ENCODE results near the gene ABCA6. TPM values are rescaled to one million over a fixed set of nuclear protein-coding genes. Genes with fewer than 3 reads are reported as not detected.
"Not testable (repeated sequence)": the region's sequence is repeated elsewhere in the genome, so short reads cannot be mapped to it uniquely, and the experiment has no call there.

The ABCA6 gene
- polyA plus RNA-seq, 2 of the 4 experiments (the other 2 are of a cell fraction), result 0.05 TPM; not detected in 1

DNA sequence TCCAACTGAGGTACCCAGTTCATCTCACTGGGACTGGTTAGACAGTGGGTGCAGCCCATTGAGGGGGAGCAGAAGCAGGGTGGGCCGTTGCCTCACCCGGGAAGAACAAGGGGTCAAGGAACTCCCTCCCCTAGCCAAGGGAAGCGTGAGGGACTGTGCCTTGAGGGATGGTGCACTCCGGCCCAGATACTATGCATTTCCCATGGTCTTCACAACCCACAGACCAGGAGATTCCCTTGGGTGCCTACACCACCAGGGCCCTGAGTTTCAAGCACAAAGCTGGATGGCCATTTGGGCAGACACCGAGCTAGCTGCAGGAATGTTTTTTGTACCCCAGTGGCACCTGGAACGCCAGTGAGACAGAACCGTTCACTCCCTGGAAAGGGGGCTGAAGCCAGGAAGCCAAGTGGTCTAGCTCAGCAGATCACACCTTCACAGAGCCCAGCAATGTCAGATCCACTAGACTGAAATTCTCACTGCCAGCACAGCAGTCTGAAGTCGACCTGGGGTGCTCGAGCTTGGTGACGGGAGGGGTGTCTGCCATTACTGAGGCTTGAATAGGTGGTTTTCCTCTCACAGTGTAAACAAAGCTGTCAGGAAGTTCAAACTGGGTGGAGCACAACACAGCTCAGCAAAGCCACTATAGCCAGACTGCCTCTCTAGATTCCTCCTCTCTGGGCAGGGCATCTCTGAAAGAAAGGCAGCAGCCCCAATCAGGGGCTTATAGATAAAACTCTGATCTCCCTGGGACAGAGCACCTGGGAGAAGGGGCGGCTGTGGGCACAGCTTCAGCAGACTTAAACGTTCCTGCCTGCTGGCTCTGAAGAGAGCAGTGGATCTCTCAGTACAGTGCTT lies 71.1 kb downstream of the ABCA6 start:
- not testable (repeated sequence) for ATAC-seq

DNA sequence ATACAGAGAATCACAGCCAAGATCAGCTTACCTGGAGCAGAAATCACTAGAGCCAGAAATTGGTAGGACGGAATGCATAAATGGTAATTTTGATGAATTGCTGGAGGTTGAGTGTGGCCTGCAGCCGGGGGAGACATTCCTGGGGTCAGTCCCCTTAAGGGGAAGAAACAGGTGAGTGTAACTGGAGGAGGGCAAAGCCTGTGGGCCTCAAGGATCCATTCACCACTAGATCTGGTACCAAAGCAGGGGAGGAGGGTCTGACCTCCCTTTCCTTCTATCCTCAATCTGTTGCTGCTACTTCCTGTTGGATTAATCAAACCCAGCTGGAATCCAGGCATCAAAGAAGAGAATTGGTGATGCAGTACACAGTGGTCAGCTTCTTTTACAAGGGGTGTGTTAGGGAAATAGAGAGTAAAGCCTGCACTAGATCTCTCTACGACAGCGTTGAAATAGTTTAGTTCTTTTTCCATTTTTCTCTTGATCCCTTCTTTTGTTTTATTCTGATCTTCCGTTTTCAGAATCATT lies 72.4 kb downstream of the ABCA6 start:
- no peak for ATAC-seq
- ChIA-PET POLR2A (no interaction called here), CTCF (interaction anchor here (0.6 to 2.4 kb wide), 4 partner anchors 12 to 292 kb away, joined by 3 to 6 read pairs (median 4); no protein-coding TSS in a partner anchor)
- no peaks in the 10 kb centered on the region for H3K4me1 ChIP-seq
- H3K27ac ChIP-seq, result no peak overlapping the region
- TF ChIP-seq HEYL (CRISPR knock-in tag; IDR thresholded peaks at IDR 0.05), result no peak
- TF ChIP-seq, protein P1, sequence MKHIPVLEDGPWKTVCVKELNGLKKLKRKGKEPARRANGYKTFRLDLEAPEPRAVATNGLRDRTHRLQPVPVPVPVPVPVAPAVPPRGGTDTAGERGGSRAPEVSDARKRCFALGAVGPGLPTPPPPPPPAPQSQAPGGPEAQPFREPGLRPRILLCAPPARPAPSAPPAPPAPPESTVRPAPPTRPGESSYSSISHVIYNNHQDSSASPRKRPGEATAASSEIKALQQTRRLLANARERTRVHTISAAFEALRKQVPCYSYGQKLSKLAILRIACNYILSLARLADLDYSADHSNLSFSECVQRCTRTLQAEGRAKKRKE (CRISPR knock-in tag; IDR thresholded peaks at IDR 0.05; ENCODE audit: low read depth), result no peak
- TF ChIP-seq, protein P2, sequence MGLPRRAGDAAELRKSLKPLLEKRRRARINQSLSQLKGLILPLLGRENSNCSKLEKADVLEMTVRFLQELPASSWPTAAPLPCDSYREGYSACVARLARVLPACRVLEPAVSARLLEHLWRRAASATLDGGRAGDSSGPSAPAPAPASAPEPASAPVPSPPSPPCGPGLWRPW (IDR thresholded peaks at IDR 0.05), result no peak
- no peak for TF ChIP-seq RAD21 (conservative IDR thresholded peaks at IDR 0.05 in 1 of 2, IDR thresholded peaks at IDR 0.05 in 1 of 2)
- TF ChIP-seq EHF (CRISPR knock-in tag; IDR thresholded peaks at IDR 0.05), result no peak
- no peak for TF ChIP-seq ESRRA (IDR thresholded peaks at IDR 0.05; ENCODE audit: borderline replicate concordance, low read length)
- TF ChIP-seq RCOR1 (IDR thresholded peaks at IDR 0.05; ENCODE audit: low read depth, low read length), result no peak
- no peak for TF ChIP-seq MYC (IDR thresholded peaks at IDR 0.05; ENCODE audit: borderline replicate concordance, low read length)
- TF ChIP-seq KDM1A (IDR thresholded peaks at IDR 0.05; ENCODE audit: low read depth), result no peak
- TF ChIP-seq JUNB (IDR thresholded peaks at IDR 0.05), result no peak
- TF ChIP-seq FOXS1 (CRISPR knock-in tag; IDR thresholded peaks at IDR 0.05), result no peak
- TF ChIP-seq EP300 (IDR thresholded peaks at IDR 0.05), result no peak
- TF ChIP-seq, protein P3, sequence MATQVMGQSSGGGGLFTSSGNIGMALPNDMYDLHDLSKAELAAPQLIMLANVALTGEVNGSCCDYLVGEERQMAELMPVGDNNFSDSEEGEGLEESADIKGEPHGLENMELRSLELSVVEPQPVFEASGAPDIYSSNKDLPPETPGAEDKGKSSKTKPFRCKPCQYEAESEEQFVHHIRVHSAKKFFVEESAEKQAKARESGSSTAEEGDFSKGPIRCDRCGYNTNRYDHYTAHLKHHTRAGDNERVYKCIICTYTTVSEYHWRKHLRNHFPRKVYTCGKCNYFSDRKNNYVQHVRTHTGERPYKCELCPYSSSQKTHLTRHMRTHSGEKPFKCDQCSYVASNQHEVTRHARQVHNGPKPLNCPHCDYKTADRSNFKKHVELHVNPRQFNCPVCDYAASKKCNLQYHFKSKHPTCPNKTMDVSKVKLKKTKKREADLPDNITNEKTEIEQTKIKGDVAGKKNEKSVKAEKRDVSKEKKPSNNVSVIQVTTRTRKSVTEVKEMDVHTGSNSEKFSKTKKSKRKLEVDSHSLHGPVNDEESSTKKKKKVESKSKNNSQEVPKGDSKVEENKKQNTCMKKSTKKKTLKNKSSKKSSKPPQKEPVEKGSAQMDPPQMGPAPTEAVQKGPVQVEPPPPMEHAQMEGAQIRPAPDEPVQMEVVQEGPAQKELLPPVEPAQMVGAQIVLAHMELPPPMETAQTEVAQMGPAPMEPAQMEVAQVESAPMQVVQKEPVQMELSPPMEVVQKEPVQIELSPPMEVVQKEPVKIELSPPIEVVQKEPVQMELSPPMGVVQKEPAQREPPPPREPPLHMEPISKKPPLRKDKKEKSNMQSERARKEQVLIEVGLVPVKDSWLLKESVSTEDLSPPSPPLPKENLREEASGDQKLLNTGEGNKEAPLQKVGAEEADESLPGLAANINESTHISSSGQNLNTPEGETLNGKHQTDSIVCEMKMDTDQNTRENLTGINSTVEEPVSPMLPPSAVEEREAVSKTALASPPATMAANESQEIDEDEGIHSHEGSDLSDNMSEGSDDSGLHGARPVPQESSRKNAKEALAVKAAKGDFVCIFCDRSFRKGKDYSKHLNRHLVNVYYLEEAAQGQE (IDR thresholded peaks at IDR 0.05), result no peak
- no peak for TF ChIP-seq CBX8 (IDR thresholded peaks at IDR 0.05)
- TF ChIP-seq JUN (IDR thresholded peaks at IDR 0.05), result no peak
- WGBS (ENCODE audit: missing lambda C conversion rate), result 77% methylated on average over 5 of the region's 5 CpGs
- no peak overlapping the region for H3K4me2 ChIP-seq
- H3K9me3 ChIP-seq, result no peaks in the 10 kb centered on the region
- no peak for DNase-seq (ENCODE audit: low read depth in 1 of 2, low spot score in 1 of 2)
- no peak overlapping the region for H3K4me3 ChIP-seq
- no peak for FAIRE-seq

More for the DNA sequence above, 71.1 kb downstream of the ABCA6 start:
- H3K4me1 ChIP-seq; POLR2A ChIA-PET; H3K4me2 ChIP-seq; FAIRE-seq; H3K27ac ChIP-seq; H3K9me3 ChIP-seq; DNase-seq (ENCODE audit: low read depth in 1 of 2, low spot score in 1 of 2); H3K4me3 ChIP-seq: not testable (repeated sequence)
- WGBS (ENCODE audit: missing lambda C conversion rate), result 29% methylated on average over 12 of the region's 12 CpGs
- CTCF ChIA-PET, result interaction anchor here (1.0 to 2.4 kb wide), 3 partner anchors 8 to 177 kb away, joined by 3 to 6 read pairs (median 3); no protein-coding TSS in a partner anchor

DNA sequence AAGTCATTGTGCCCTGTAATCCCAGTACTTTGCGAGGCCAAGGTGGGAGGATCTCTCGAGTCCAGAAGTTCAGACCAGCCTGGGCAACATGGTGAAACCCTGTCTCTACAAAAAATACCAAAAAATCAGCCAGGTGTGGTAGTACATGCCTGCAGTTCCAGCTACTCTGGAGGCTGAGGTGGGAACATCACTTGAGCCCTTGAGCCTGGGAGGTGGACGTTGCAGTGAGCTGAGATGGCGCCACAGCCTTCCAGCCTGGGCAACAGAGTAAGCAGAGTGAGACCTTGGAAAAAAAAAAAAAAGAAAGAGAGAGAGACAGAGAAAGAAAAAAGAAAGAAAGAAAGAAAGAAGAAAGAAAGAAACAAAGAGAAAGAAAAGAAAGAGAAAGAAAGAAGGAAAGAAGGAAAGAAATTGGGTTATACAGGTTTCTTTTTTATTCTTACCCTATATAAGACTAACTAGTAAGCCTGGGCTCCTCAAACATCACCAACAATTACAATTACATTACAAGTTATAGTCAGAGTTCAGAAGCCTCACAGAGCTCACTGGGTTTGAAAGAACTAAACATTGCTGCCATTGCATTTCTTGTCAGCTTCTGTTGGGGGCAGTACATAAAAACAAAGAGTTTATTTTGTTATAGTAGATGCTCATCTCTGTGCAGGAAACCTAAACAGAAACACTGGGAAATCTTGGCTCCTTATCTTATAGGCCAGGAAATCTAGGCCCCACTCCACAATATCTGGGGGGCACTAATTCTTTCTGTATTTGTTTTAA lies 74.2 kb downstream of the ABCA6 start:
- Histone ChIP-seq H3K27ac (no peak overlapping the region), H3K9me3 (no peaks in the 10 kb centered on the region), H3K4me1 (no peaks in the 10 kb centered on the region), H3K4me2 (no peak overlapping the region), H3K4me3 (no peak overlapping the region)
- no peak for ATAC-seq
- WGBS (ENCODE audit: missing lambda C conversion rate), result 41% methylated on average over 4 of the region's 4 CpGs
- DNase-seq (ENCODE audit: low read depth in 1 of 2, low spot score in 1 of 2), result no peak
- FAIRE-seq, result no peak
- CTCF ChIA-PET, result no interaction called here
- TF ChIP-seq, protein P4, sequence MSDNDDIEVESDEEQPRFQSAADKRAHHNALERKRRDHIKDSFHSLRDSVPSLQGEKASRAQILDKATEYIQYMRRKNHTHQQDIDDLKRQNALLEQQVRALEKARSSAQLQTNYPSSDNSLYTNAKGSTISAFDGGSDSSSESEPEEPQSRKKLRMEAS (IDR thresholded peaks at IDR 0.05), result no peak
- TF ChIP-seq RAD21 (conservative IDR thresholded peaks at IDR 0.05 in 1 of 2, IDR thresholded peaks at IDR 0.05 in 1 of 2), result peak in 1 of 2 experiments; percentile 15; a peak in 1 of 5 replicates
- TF ChIP-seq, protein P5, sequence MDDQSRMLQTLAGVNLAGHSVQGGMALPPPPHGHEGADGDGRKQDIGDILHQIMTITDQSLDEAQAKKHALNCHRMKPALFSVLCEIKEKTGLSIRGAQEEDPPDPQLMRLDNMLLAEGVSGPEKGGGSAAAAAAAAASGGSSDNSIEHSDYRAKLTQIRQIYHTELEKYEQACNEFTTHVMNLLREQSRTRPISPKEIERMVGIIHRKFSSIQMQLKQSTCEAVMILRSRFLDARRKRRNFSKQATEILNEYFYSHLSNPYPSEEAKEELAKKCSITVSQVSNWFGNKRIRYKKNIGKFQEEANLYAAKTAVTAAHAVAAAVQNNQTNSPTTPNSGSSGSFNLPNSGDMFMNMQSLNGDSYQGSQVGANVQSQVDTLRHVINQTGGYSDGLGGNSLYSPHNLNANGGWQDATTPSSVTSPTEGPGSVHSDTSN (IDR thresholded peaks at IDR 0.05), result no peak
- no peak for TF ChIP-seq NPAS2 (CRISPR knock-in tag; IDR thresholded peaks at IDR 0.05; ENCODE audit: borderline replicate concordance)
- TF ChIP-seq MAFK (IDR thresholded peaks at IDR 0.05; ENCODE audit: partially characterized antibody), result peak; percentile 9
- no peak for TF ChIP-seq EHF (CRISPR knock-in tag; IDR thresholded peaks at IDR 0.05)
- TF ChIP-seq, protein P6, sequence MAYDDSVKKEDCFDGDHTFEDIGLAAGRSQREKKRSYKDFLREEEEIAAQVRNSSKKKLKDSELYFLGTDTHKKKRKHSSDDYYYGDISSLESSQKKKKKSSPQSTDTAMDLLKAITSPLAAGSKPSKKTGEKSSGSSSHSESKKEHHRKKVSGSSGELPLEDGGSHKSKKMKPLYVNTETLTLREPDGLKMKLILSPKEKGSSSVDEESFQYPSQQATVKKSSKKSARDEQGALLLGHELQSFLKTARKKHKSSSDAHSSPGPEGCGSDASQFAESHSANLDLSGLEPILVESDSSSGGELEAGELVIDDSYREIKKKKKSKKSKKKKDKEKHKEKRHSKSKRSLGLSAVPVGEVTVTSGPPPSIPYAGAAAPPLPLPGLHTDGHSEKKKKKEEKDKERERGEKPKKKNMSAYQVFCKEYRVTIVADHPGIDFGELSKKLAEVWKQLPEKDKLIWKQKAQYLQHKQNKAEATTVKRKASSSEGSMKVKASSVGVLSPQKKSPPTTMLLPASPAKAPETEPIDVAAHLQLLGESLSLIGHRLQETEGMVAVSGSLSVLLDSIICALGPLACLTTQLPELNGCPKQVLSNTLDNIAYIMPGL (CRISPR knock-in tag; IDR thresholded peaks at IDR 0.05; ENCODE audit: borderline replicate concordance), result no peak
- no peak for TF ChIP-seq SREBF2 (IDR thresholded peaks at IDR 0.05)
- no peak for TF ChIP-seq EP300 (IDR thresholded peaks at IDR 0.05)
- POLR2A ChIA-PET, result no interaction called here
